Uterus (tissue), 2 donors: ENCODE results near the gene PEX10.

Experiments used
- CTCF ChIP-seq, 4 experiments: fragments of 200-600 bp in 2 of 4; fragments of 450-650 bp in 2 of 4; sonication (generic) in 2 of 4; IDR thresholded peaks; one replicate each; pipeline ENCODE4 v1.5.1; 2016 to 2019; ENCODE audit warnings: antibody characterized with exemption in 4 of 4, mild to moderate bottlenecking in 2 of 4, moderate library complexity in 1 of 4
- POLR2A ChIP-seq, 2 donors: fragments of 450-650 bp; IDR thresholded peaks; one replicate each; pipeline ENCODE4 v1.6.1; 2016; ENCODE audit warnings: antibody characterized with exemption in 2 of 2, mild to moderate bottlenecking in 1 of 2, moderate library complexity in 1 of 2

- TF ChIP-seq POLR2A (IDR thresholded peaks at IDR 0.05) (no peak), CTCF (IDR thresholded peaks at IDR 0.05) (no peak)
Observed at GRCh38 chr1:2444138-2444591, 31.8 kb upstream of the PEX10 start.
